Neural cell (in vitro differentiated cells): Measurements from ENCODE around the gene TXNRD3. TPM values are rescaled to one million over a fixed set of nuclear protein-coding genes. Genes with fewer than 3 reads are reported as not detected.

Experiments
- H2AFZ ChIP-seq: fragments of 200-600, 300-800 bp; sonication (generic), shearing (Covaris generic); 2 replicates; pipeline ENCODE4 v1.6.0; 2014; ENCODE audit warnings: low read depth, mild to moderate bottlenecking, antibody characterized with exemption, low read length, moderate library complexity
- H3F3A ChIP-seq: fragments of 200-600 bp; shearing (Covaris generic); 2 replicates; pipeline ENCODE4 v1.6.1; 2016; ENCODE audit warnings: mild to moderate bottlenecking, moderate library complexity, mixed read lengths, antibody characterized with exemption, low read length; ENCODE audit not compliant: insufficient read depth, poor library complexity, severe bottlenecking
- H3K27ac ChIP-seq: fragments of 200-600, 300-800 bp; sonication (generic), shearing (Covaris generic); 2 replicates; pipeline ENCODE4 v1.5.1; 2014; ENCODE audit warnings: mild to moderate bottlenecking, low read length, moderate library complexity
- H3K27me3 ChIP-seq: fragments of 300-800, 200-600 bp; sonication (generic), shearing (Covaris generic); 2 replicates; pipeline ENCODE4 v1.6.0; 2014; ENCODE audit warnings: mild to moderate bottlenecking, low read depth, low read length, moderate library complexity; ENCODE audit not compliant: insufficient read depth
- H3K36me3 ChIP-seq: fragments of 300-800, 200-600 bp; sonication (generic), shearing (Covaris generic); 2 replicates; pipeline ENCODE4 v1.5.1; 2014; ENCODE audit warnings: mild to moderate bottlenecking, antibody characterized with exemption, low read length, moderate library complexity; ENCODE audit not compliant: insufficient read depth
- H3K4me2 ChIP-seq: fragments of 300-800, 200-600 bp; sonication (generic), shearing (Covaris generic); 2 replicates; pipeline ENCODE4 v1.6.0; 2014; ENCODE audit warnings: mild to moderate bottlenecking, low read length
- H3K4me3 ChIP-seq: fragments of 300-800, 200-600 bp; sonication (generic), shearing (Covaris generic); 2 replicates; pipeline ENCODE4 v1.5.1; 2014; ENCODE audit warnings: mild to moderate bottlenecking, low read length, moderate library complexity
- H3K79me2 ChIP-seq: fragments of 200-600 bp; shearing (Covaris generic); replicated peaks from 2 replicates; pipeline ENCODE4 v1.6.0; 2014; ENCODE audit warnings: mild to moderate bottlenecking, low read length, moderate library complexity; ENCODE audit not compliant: insufficient read depth
- H3K9ac ChIP-seq: fragments of 300-800, 200-600 bp; sonication (generic), shearing (Covaris generic); 2 replicates; pipeline ENCODE4 v1.6.1; 2016; ENCODE audit warnings: mild to moderate bottlenecking, low read length, mixed read lengths
- H3K9me2 ChIP-seq: fragments of 200-600 bp; shearing (Covaris generic); 2 replicates; pipeline ENCODE4 v1.6.1; 2016; ENCODE audit warnings: mild to moderate bottlenecking, low read length, mixed read lengths; ENCODE audit not compliant: insufficient read depth
- H3K9me3 ChIP-seq: fragments of 200-600, 300-800 bp; sonication (generic), shearing (Covaris generic); 2 replicates; pipeline ENCODE4 v1.6.1; 2016; ENCODE audit warnings: mild to moderate bottlenecking, mixed run types, low read length, moderate library complexity, mixed read lengths
- H4K20me1 ChIP-seq: fragments of 200-600 bp; shearing (Covaris generic); 2 replicates; pipeline ENCODE4 v1.6.1; 2016; ENCODE audit warnings: mild to moderate bottlenecking, mixed run types; ENCODE audit not compliant: insufficient read depth
- CTCF ChIP-seq: fragments of 450-650 bp; IDR thresholded peaks from 2 replicates; pipeline ENCODE4 v1.5.1; 2014; ENCODE audit warnings: antibody characterized with exemption, mild to moderate bottlenecking, moderate library complexity; ENCODE audit not compliant: poor library complexity, severe bottlenecking
- EP300 ChIP-seq: fragments of 450-650 bp; conservative IDR thresholded peaks from 2 replicates; pipeline ENCODE4 v1.6.1; 2014; ENCODE audit warnings: antibody characterized with exemption, mild to moderate bottlenecking, moderate library complexity; ENCODE audit not compliant: poor library complexity, severe bottlenecking
- EZH2 ChIP-seq: fragments of 200-600, 300-800 bp; shearing (Covaris generic), sonication (generic); IDR thresholded peaks from 2 replicates; pipeline ENCODE4 v1.6.1; 2014; ENCODE audit warnings: antibody characterized with exemption, low read length, borderline replicate concordance, mild to moderate bottlenecking; ENCODE audit not compliant: insufficient read depth, poor library complexity, severe bottlenecking
- MXI1 ChIP-seq: fragments of 450-650 bp; conservative IDR thresholded peaks from 2 replicates; pipeline ENCODE4 v1.6.1; 2014; ENCODE audit warnings: antibody characterized with exemption, mild to moderate bottlenecking; ENCODE audit not compliant: poor library complexity, severe bottlenecking
- POLR2AphosphoS5 ChIP-seq: IDR thresholded peaks from 2 replicates; pipeline ENCODE4 v1.6.1; 2012
- RAD21 ChIP-seq: fragments of 450-650 bp; conservative IDR thresholded peaks from 2 replicates; pipeline ENCODE4 v1.6.1; 2014; ENCODE audit warnings: antibody characterized with exemption, mild to moderate bottlenecking, moderate library complexity
- REST ChIP-seq: IDR thresholded peaks from 2 replicates; pipeline ENCODE4 v1.6.1; 2012; ENCODE audit warnings: borderline replicate concordance
- SMC3 ChIP-seq: fragments of 450-650 bp; conservative IDR thresholded peaks from 2 replicates; pipeline ENCODE4 v1.6.1; 2014; ENCODE audit warnings: antibody characterized with exemption, mild to moderate bottlenecking, moderate library complexity; ENCODE audit not compliant: poor library complexity
- TAF1 ChIP-seq: IDR thresholded peaks from 2 replicates; pipeline ENCODE4 v1.6.1; 2012; ENCODE audit warnings: low read depth
- polyA plus RNA-seq: library from polyadenylated mRNA; depleted of rRNA; stranded (reverse); fragments of >200 nt; gene quantifications from 2 replicates; pipeline ENCODE4 v1.2.3, GENCODE V29; 2014

Gene TXNRD3
- polyA plus RNA-seq, 1 donor from 2014 or later = 2.2 TPM

GRCh38 chr3:126659915-126660886 lies 5.3 kb upstream of the TXNRD3 start:
- Histone ChIP-seq H3F3A (no peaks in the 10 kb centered on the region), H3K27me3 (no peaks in the 10 kb centered on the region)

GRCh38 chr3:126658584-126658983 lies 3.7 kb upstream of the TXNRD3 start:
- Histone ChIP-seq H2AFZ (no peak overlapping the region), H3K9me3 (peaks cover 10% of the 10 kb centered on the region), H3F3A (no peaks in the 10 kb centered on the region), H3K36me3 (no peaks in the 10 kb centered on the region), H3K9me2 (no peaks in the 10 kb centered on the region), H3K27me3 (no peaks in the 10 kb centered on the region), H3K27ac (no peak overlapping the region), H3K4me2 (no peak overlapping the region), H3K79me2 (no peaks in the 10 kb centered on the region), H3K4me3 (no peak overlapping the region), H4K20me1 (no peaks in the 10 kb centered on the region), H3K9ac (no peak overlapping the region)
- TF ChIP-seq SMC3 (no peak), TAF1 (no peak), MXI1 (no peak), REST (no peak), EP300 (no peak), RAD21 (no peak), POLR2AphosphoS5 (no peak), CTCF (no peak), EZH2 (no peak)

More at GRCh38 chr3:126659915-126660886, 5.3 kb upstream of the TXNRD3 start:
- H3K9me3 ChIP-seq = peaks cover 10% of the 10 kb centered on the region
- H3K4me2 ChIP-seq = no peak overlapping the region
- no peak overlapping the region for H3K27ac ChIP-seq
- no peak overlapping the region for H2AFZ ChIP-seq
- no peaks in the 10 kb centered on the region for H3K79me2 ChIP-seq
- H3K9me2 ChIP-seq = no peaks in the 10 kb centered on the region
- no peaks in the 10 kb centered on the region for H4K20me1 ChIP-seq
- no peak for TF ChIP-seq POLR2AphosphoS5
- TF ChIP-seq CTCF = no peak
- no peak for TF ChIP-seq MXI1
- no peak for TF ChIP-seq SMC3
- no peak for TF ChIP-seq RAD21
- no peaks in the 10 kb centered on the region for H3K36me3 ChIP-seq
- H3K9ac ChIP-seq = no peak overlapping the region
- H3K4me3 ChIP-seq = no peak overlapping the region
